H9 (cell line): ENCODE measurements around the gene CUL4A. TPM values are rescaled to one million over a fixed set of nuclear protein-coding genes. Genes with fewer than 3 reads are reported as not detected.

Source experiments
- DNase-seq: peaks from one replicate; pipeline ENCODE4 v3.0.0-alpha.2; 2017
- H2AFZ ChIP-seq: one replicate; pipeline ENCODE4 v1.6.1; 2013; ENCODE audit warnings: mild to moderate bottlenecking, low read length, control low read depth, moderate library complexity
- H2AK5ac ChIP-seq: 2 replicates; pipeline ENCODE4 v1.6.1; 2013; ENCODE audit warnings: low read length, control low read depth, mixed read lengths; ENCODE audit not compliant: insufficient read length
- H2BK120ac ChIP-seq: one replicate; pipeline ENCODE4 v1.6.1; 2013; ENCODE audit warnings: low read depth, mild to moderate bottlenecking, low read length, control low read depth, inconsistent platforms; ENCODE audit not compliant: poor library complexity, severe bottlenecking
- H2BK12ac ChIP-seq: 2 replicates; pipeline ENCODE4 v1.6.1; 2013; ENCODE audit warnings: low read length, control low read depth, mixed read lengths, low read depth; ENCODE audit not compliant: insufficient read length
- H2BK15ac ChIP-seq: 2 replicates; pipeline ENCODE4 v1.6.1; 2013; ENCODE audit warnings: low read depth, low read length, control low read depth
- H2BK20ac ChIP-seq: one replicate; pipeline ENCODE4 v1.6.1; 2013; ENCODE audit warnings: low read depth, mild to moderate bottlenecking, low read length, control low read depth, inconsistent platforms; ENCODE audit not compliant: poor library complexity, severe bottlenecking
- H2BK5ac ChIP-seq: 2 replicates; pipeline ENCODE4 v1.6.1; 2013; ENCODE audit warnings: low read length, control low read depth, mixed read lengths; ENCODE audit not compliant: insufficient read length
- H3K14ac ChIP-seq: 2 replicates; pipeline ENCODE4 v1.6.1; 2013; ENCODE audit warnings: low read length, control low read depth; ENCODE audit not compliant: insufficient read depth
- H3K18ac ChIP-seq: 2 replicates; pipeline ENCODE4 v1.6.1; 2013; ENCODE audit warnings: low read depth, mild to moderate bottlenecking, mixed read lengths, low read length, control low read depth; ENCODE audit not compliant: insufficient read length
- H3K23ac ChIP-seq: 2 replicates; pipeline ENCODE4 v1.6.1; 2013; ENCODE audit warnings: low read length, control low read depth, mixed read lengths, low read depth; ENCODE audit not compliant: insufficient read length
- H3K23me2 ChIP-seq: 2 replicates; pipeline ENCODE4 v1.6.1; 2013; ENCODE audit warnings: low read depth, mild to moderate bottlenecking, mixed read lengths, low read length, control low read depth; ENCODE audit not compliant: insufficient read length, poor library complexity, severe bottlenecking
- H3K27ac ChIP-seq: 2 replicates; pipeline ENCODE4 v1.5.1; 2013; ENCODE audit warnings: low read length, control low read depth, mixed read lengths, low read depth; ENCODE audit not compliant: insufficient read length
- H3K27me3 ChIP-seq: 2 replicates; pipeline ENCODE4 v1.6.1; 2013; ENCODE audit warnings: low read length, control low read depth, inconsistent platforms; ENCODE audit not compliant: insufficient read depth
- H3K4ac ChIP-seq: 2 replicates; pipeline ENCODE4 v1.6.1; 2013; ENCODE audit warnings: low read depth, mild to moderate bottlenecking, control low read depth, inconsistent platforms, low read length, moderate library complexity
- H3K4me1 ChIP-seq: 2 replicates; pipeline ENCODE4 v1.6.1; 2013; ENCODE audit warnings: low read length, control low read depth, inconsistent platforms; ENCODE audit not compliant: insufficient read depth
- H3K4me2 ChIP-seq: 2 replicates; pipeline ENCODE4 v1.6.1; 2013; ENCODE audit warnings: low read length, control low read depth, mixed read lengths; ENCODE audit not compliant: insufficient read length, insufficient read depth
- H3K56ac ChIP-seq: 2 replicates; pipeline ENCODE4 v1.6.1; 2013; ENCODE audit warnings: low read depth, mild to moderate bottlenecking, mixed read lengths, low read length, control low read depth; ENCODE audit not compliant: insufficient read length
- H3K79me1 ChIP-seq: 2 replicates; pipeline ENCODE4 v1.6.1; 2013; ENCODE audit warnings: low read depth, mild to moderate bottlenecking, moderate library complexity, low read length, control low read depth, inconsistent platforms; ENCODE audit not compliant: insufficient read depth, poor library complexity, severe bottlenecking
- H3K79me2 ChIP-seq: 2 replicates; pipeline ENCODE4 v1.6.1; 2013; ENCODE audit warnings: low read length, control low read depth, inconsistent platforms; ENCODE audit not compliant: insufficient read depth
- H3K9ac ChIP-seq: 2 replicates; pipeline ENCODE4 v1.6.1; 2013; ENCODE audit warnings: low read length, control low read depth, mixed read lengths; ENCODE audit not compliant: insufficient read length; ENCODE audit errors: extremely low read depth
- H3K9me3 ChIP-seq: one replicate; pipeline ENCODE4 v1.6.1; 2013; ENCODE audit warnings: low read depth, low read length, inconsistent platforms; ENCODE audit not compliant: control insufficient read depth
- H3T11ph ChIP-seq: one replicate; pipeline ENCODE4 v1.6.1; 2013; ENCODE audit warnings: mild to moderate bottlenecking, low read length, control low read depth, inconsistent platforms
- H4K20me1 ChIP-seq: one replicate; pipeline ENCODE4 v1.6.1; 2013; ENCODE audit not compliant: control insufficient read depth, insufficient read length, insufficient read depth
- H4K5ac ChIP-seq: 2 replicates; pipeline ENCODE4 v1.6.1; 2013; ENCODE audit warnings: low read depth, mild to moderate bottlenecking, mixed read lengths, low read length, control low read depth; ENCODE audit not compliant: insufficient read length
- H4K8ac ChIP-seq: replicated peaks from 2 replicates; pipeline ENCODE4 v1.6.1; 2013; ENCODE audit warnings: low read length, control low read depth, mixed read lengths, low read depth; ENCODE audit not compliant: insufficient read length
- H4K91ac ChIP-seq: 2 replicates; pipeline ENCODE4 v1.6.1; 2013; ENCODE audit warnings: low read depth, mild to moderate bottlenecking, moderate library complexity, mixed read lengths, low read length, control low read depth; ENCODE audit not compliant: insufficient read length
- H3K27ac Mint-ChIP-seq, 3 experiments: 2 replicates in 2 of 3; 3 replicates in 1 of 3; pipeline ENCODE4 v1.8.0; 2020 to 2021; ENCODE audit warnings: mixed read lengths in 3 of 3, mild to moderate bottlenecking in 1 of 3, moderate library complexity in 1 of 3
- H3K27me3 Mint-ChIP-seq: 2 replicates; pipeline ENCODE4 v1.8.0; 2021; ENCODE audit warnings: low read depth, mild to moderate bottlenecking, moderate library complexity, mixed read lengths
- H3K36me3 Mint-ChIP-seq, 3 experiments: 2 replicates in 2 of 3; 3 replicates in 1 of 3; pipeline ENCODE4 v1.8.0; 2020 to 2021; ENCODE audit warnings: low read depth in 3 of 3, mixed read lengths in 3 of 3; ENCODE audit not compliant: insufficient read depth in 1 of 3
- H3K4me1 Mint-ChIP-seq, 2 experiments: 2 replicates each; pipeline ENCODE4 v1.8.0; 2020; ENCODE audit warnings: mixed read lengths in 2 of 2
- H3K4me3 Mint-ChIP-seq, 2 experiments: 2 replicates in 1 of 2; 3 replicates in 1 of 2; pipeline ENCODE4 v1.8.0; 2020 to 2021; ENCODE audit warnings: mild to moderate bottlenecking in 2 of 2, mixed read lengths in 2 of 2, moderate library complexity in 1 of 2
- H3K9me3 Mint-ChIP-seq, 2 experiments: 2 replicates in 1 of 2; 3 replicates in 1 of 2; pipeline ENCODE4 v1.8.0; 2020; ENCODE audit warnings: mild to moderate bottlenecking in 2 of 2, mixed read lengths in 2 of 2, moderate library complexity in 1 of 2
- WGBS: extraction: QIAGEN DNeasy Blood & Tissue Kit; methylation state at CpG from one replicate; pipeline ENCODE4 v1.1.7; 2013; ENCODE audit warnings: missing lambda C conversion rate, low lambda C conversion rate, mixed read lengths; ENCODE audit not compliant: insufficient read length; ENCODE audit errors: extremely low coverage; 5-methylcytosine and 5-hydroxymethylcytosine counted together
- total RNA-seq: library from RNA; stranded (reverse); gene quantifications from 2 replicates; pipeline ENCODE4 v1.2.1, GENCODE V29; 2021
- TF ChIP-seq, protein P1 (sequence below): fragments of 200-600 bp; sonication (generic); conservative IDR thresholded peaks from 3 replicates; pipeline ENCODE4 v1.8.0; 2021; ENCODE audit warnings: antibody characterized with exemption, mild to moderate bottlenecking

The CUL4A gene
- total RNA-seq, 1 experiment from 2014 or later, result 97.9 TPM

DNA sequence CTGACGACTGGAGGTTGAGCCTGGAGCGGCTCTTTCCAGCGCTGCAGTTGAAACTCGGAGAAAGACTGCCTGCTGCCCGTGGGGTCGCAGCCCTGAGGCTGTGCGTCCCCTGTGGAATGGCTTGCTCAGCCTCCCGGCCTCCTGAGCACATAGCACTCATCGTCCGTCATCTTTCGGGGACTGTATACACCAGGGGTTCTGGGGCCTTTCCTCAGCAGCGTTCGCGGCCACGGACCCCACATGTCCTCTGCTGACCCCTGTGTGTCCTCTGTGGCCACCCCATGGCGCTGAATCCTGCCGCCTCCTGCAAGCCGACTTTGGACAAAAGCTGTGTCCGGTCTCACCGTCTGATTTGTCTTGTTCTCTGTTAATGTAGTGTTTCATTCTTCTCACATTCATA, 20.4 kb downstream of the CUL4A start:
- Mint-ChIP-seq H3K27ac (no peak overlapping the region), H3K27me3 (no peaks in the 10 kb centered on the region), H3K36me3 (peaks cover 38 to 85% (median 69%) of the 10 kb centered on the region in 3 experiments; a peak in 6 of 7 replicates), H3K4me3 (no peak overlapping the region), H3K9me3 (no peaks in the 10 kb centered on the region), H3K4me1 (no peaks in the 10 kb centered on the region)
- H3K4me2 ChIP-seq, result no peak overlapping the region
- H3K27ac ChIP-seq, result no peak overlapping the region
- TF ChIP-seq, protein P1, sequence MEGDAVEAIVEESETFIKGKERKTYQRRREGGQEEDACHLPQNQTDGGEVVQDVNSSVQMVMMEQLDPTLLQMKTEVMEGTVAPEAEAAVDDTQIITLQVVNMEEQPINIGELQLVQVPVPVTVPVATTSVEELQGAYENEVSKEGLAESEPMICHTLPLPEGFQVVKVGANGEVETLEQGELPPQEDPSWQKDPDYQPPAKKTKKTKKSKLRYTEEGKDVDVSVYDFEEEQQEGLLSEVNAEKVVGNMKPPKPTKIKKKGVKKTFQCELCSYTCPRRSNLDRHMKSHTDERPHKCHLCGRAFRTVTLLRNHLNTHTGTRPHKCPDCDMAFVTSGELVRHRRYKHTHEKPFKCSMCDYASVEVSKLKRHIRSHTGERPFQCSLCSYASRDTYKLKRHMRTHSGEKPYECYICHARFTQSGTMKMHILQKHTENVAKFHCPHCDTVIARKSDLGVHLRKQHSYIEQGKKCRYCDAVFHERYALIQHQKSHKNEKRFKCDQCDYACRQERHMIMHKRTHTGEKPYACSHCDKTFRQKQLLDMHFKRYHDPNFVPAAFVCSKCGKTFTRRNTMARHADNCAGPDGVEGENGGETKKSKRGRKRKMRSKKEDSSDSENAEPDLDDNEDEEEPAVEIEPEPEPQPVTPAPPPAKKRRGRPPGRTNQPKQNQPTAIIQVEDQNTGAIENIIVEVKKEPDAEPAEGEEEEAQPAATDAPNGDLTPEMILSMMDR, result no peak
- H3K4me1 ChIP-seq, result no peaks in the 10 kb centered on the region
- H3K18ac ChIP-seq, result no peak overlapping the region
- no peak overlapping the region for H4K5ac ChIP-seq
- no peak overlapping the region for H4K91ac ChIP-seq
- no peak overlapping the region for H3T11ph ChIP-seq
- H2BK20ac ChIP-seq, result no peak overlapping the region
- no peak overlapping the region for H2BK12ac ChIP-seq
- H3K4ac ChIP-seq, result no peak overlapping the region
- no peaks in the 10 kb centered on the region for H4K20me1 ChIP-seq
- H3K79me2 ChIP-seq, result peaks cover 5% of the 10 kb centered on the region; the same call in 1 of the 2 replicates
- H2BK15ac ChIP-seq, result no peak overlapping the region
- no peak overlapping the region for H3K23ac ChIP-seq
- H2AFZ ChIP-seq, result no peak overlapping the region
- no peak overlapping the region for H2BK120ac ChIP-seq
- H3K9ac ChIP-seq, result no peak overlapping the region
- H3K23me2 ChIP-seq, result no peaks in the 10 kb centered on the region
- no peaks in the 10 kb centered on the region for H3K9me3 ChIP-seq
- no peak overlapping the region for H2BK5ac ChIP-seq
- no peak for DNase-seq
- H3K56ac ChIP-seq, result no peak overlapping the region
- no peak overlapping the region for H4K8ac ChIP-seq
- H3K79me1 ChIP-seq, result peaks cover 6% of the 10 kb centered on the region
- no CpG with 5 or more reads among the region's 20 CpGs for WGBS
- no peaks in the 10 kb centered on the region for H3K27me3 ChIP-seq
- no peak overlapping the region for H2AK5ac ChIP-seq
- no peak overlapping the region for H3K14ac ChIP-seq
